Rectal smooth muscle tissue (tissue), 1 donor: Measurements from ENCODE around the gene DDIT4.

Experiments used
- H3K27ac ChIP-seq: one replicate; pipeline ENCODE4 v1.7.0; 2013; ENCODE audit warnings: low read depth, low read length, inconsistent platforms
- H3K27me3 ChIP-seq: one replicate; pipeline ENCODE4 v1.7.0; 2013; ENCODE audit warnings: low read length; ENCODE audit not compliant: control insufficient read depth, insufficient read depth
- H3K36me3 ChIP-seq: one replicate; pipeline ENCODE4 v1.7.0; 2013; ENCODE audit warnings: low read length; ENCODE audit not compliant: control insufficient read depth, insufficient read depth
- H3K4me1 ChIP-seq: one replicate; pipeline ENCODE4 v1.7.0; 2013; ENCODE audit warnings: low read length; ENCODE audit not compliant: control insufficient read depth, insufficient read depth
- H3K4me3 ChIP-seq: one replicate; pipeline ENCODE4 v1.7.0; 2013; ENCODE audit warnings: low read length
- H3K9ac ChIP-seq: one replicate; pipeline ENCODE4 v1.7.0; 2013; ENCODE audit warnings: low read length

Gene DDIT4

DNA sequence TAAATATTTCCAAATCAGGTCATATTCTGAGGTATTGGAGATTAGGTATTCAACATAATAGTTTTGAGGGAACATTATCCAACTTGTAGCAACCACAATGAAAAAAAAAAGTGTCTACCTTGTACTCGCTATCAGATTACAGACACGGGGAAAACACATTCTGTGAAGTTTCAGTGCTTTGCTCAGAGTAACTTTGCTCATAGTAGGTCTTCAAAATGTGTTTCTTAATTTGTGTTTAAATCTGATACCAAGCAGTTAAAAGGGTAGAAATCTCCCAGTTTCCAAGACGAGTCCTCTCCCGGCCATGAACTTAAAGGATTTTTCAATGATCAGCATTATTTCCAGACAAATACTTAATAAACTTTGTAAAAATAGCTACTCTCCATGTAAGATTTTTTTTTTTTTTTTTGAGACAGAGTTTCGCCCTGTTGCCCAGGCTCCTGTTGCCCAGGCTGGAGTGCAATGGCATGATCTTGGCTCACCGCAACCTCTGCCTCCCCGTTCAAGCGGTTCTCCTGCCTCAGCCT is 39.2 kb downstream of the DDIT4 start:
- no peak overlapping the region for H3K4me3 ChIP-seq
- H3K27ac ChIP-seq: no peak overlapping the region
- H3K9ac ChIP-seq: no peak overlapping the region
- H3K36me3 ChIP-seq: no peaks in the 10 kb centered on the region
- no peaks in the 10 kb centered on the region for H3K27me3 ChIP-seq
- H3K4me1 ChIP-seq: peaks cover 12% of the 10 kb centered on the region

DNA sequence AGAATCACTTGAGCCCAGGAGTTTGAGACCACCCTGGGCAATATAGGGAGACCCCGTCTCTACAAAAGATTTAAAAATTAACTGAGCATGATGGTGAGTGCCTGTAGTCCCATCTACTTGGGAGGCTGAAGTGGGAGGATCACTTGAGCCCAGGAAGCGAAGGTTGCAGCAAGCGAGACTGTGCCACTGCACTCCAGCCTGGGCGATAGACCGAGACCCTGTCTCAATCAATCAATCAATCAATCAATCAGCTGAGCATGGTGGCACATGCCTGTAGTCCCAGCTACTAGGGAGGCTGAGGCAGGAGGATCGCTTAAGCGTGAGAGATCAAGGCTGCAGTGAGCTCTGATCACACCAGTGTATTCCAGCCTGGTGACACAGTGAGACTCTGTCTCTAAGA is 40.5 kb downstream of the DDIT4 start:
- Histone ChIP-seq H3K4me3 (no peak overlapping the region), H3K4me1 (peaks cover 12% of the 10 kb centered on the region), H3K27me3 (no peaks in the 10 kb centered on the region), H3K36me3 (no peaks in the 10 kb centered on the region), H3K9ac (no peak overlapping the region), H3K27ac (no peak overlapping the region)

DNA sequence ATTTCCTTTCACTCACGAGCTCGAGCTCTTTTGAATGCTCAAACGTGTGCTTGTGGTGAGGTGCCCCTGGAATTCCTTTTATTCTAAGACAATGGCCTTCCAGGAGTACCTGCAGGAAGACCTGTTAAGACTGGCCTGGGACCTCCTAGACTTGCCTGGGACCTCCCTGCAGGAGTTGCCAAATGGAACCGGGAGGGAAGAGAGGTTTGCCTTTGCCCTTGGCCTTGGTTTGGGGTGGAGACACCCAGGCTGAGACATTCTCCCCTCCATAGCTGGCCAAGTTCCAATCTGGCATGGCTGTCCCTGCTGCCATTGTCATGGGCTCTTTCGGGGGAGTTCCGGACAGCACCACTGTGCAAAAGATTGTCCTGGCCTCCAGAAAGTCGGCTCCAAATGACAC is 41.3 kb downstream of the DDIT4 start:
- peaks cover 15% of the 10 kb centered on the region for H3K4me1 ChIP-seq
- H3K27ac ChIP-seq: no peak overlapping the region

DNA sequence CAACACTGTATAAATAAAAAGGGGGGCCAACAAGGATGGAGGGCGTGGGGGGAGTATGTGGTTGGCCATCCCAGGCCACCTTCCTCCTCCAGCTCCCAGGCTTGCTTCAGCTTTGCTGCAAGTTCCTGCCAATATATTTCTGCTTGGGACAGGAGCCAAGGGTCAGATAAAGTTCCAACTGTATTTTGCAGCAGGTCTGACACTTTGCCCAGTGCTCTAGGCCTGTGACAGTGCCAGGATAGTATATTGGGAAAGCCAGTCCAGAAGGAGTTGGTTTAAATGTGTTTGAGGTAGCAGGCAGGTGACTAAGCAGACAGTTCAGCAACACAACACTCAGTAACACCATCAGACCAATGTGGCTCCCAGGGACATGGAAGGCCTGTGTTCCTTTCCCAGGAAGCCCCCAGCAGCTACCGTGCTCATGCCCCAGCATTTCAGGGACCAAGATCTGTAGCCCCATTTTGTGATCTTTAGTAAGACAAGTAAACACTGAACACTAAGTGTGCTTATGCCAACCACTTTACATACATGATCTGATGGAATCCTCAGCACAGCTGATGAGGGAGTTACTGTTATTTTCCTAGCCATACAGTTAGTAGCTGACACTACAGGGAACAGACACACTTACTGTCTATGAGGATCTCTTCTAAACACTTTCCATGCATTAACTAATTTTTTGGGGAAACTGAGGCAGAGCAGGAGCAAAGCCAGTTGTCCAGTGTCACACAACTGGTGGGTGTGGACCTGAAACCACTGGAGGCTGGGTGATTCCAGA is 42.1 kb downstream of the DDIT4 start:
- Histone ChIP-seq H3K27ac (peak overlapping the region; percentile 68), H3K4me1 (peaks cover 21% of the 10 kb centered on the region), H3K9ac (no peak overlapping the region), H3K36me3 (no peaks in the 10 kb centered on the region), H3K4me3 (no peak overlapping the region), H3K27me3 (no peaks in the 10 kb centered on the region)

More for the DNA sequence above, 41.3 kb downstream of the DDIT4 start:
- Histone ChIP-seq H3K4me3 (peak overlapping the region; percentile 6), H3K9ac (no peak overlapping the region), H3K36me3 (no peaks in the 10 kb centered on the region), H3K27me3 (no peaks in the 10 kb centered on the region)

DNA sequence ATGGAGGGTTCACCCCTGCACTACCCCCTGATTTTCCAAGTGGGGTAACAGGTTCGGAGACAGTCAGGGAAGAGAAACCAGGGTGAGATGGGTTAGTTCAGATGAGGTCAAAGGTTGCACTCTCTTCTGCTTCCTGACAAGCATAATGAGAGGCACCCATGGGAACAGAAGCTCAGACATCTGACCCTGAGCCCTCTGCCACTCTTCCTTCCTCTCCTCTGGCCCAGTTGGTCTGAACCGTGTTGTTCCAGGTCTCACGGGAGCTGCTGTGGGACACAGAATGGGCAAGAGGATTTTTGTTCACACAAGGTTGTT is 42.6 kb downstream of the DDIT4 start:
- no peaks in the 10 kb centered on the region for H3K36me3 ChIP-seq
- H3K4me3 ChIP-seq: no peak overlapping the region
- H3K27me3 ChIP-seq: no peaks in the 10 kb centered on the region
- H3K9ac ChIP-seq: no peak overlapping the region
- peak overlapping the region; percentile 68 for H3K27ac ChIP-seq
- H3K4me1 ChIP-seq: peaks cover 23% of the 10 kb centered on the region

DNA sequence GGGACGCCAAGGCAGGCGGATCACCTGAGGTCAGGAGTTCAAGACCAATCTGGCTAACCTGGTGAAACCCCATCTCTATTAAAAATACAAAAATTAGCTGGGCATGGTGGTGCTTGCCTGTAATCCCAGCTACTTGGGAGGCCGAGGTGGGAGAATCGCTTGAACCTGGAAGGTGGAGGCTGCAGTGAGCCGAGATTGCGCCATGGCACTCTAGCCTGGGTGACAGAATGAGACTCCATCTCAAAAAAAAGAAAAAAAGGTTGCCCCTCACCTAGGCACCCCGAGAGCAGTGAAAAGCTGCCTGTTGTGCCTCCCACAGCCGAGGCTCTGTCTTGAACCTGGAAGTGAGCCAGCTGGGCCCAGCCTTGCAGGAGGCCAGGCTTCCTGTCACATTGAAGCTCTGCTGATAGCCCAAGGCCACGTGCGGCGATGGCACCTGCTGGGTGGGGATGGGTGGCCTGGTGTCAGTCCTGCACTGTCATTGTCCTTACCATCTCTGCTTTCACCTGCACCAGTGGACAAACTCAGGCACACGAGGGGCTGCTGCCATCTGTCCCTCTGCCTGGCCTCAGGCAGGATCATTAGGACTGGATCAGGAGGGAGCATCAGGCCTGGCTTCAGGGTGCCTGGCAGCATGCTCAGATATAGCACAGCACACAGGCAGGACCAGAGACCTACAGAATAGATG is 43.2 kb downstream of the DDIT4 start:
- Histone ChIP-seq H3K36me3 (no peaks in the 10 kb centered on the region), H3K9ac (no peak overlapping the region), H3K4me1 (peaks cover 23% of the 10 kb centered on the region), H3K27me3 (no peaks in the 10 kb centered on the region), H3K4me3 (peak overlapping the region; percentile 19), H3K27ac (no peak overlapping the region)

DNA sequence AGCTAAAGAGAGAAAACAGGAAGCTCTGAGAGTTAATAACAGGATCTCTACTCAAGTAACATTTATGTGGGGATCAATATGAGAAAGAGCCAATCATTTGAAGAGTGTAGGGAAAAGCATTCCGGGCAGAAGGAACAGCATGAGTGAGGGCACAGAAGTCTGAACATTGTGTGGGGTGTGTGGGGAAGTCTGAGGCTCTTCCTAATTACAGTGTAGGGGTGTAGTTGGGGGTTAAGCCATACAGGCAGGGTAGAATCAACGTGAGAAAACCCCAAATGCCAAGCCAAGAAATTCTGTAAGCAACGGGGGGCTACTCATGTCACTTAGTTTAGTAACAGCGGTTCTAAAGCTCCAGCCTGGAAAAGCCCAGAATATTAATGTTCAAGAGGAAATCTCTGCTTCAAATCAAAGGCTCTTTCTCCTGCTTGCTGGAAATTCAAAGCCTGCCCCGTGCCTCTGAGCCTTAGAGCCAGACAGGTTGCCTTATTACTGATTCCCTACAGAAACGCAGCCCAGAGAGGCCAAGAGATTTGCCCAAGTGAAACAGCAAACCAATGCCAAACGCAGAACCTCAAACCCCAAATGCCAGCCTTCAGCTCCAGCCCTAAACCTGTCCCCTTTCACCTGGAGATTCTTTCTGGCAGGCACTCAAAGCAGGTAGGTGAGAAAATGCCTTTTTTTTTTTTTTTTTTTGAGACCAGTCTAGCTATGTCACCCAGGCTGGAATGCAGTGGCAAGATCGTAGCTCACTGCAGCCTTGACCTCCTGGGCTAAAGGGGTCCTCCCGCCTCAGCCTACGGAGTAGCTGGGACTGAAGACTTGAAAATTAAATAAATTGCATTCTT is 44.9 kb downstream of the DDIT4 start:
- no peaks in the 10 kb centered on the region for H3K27me3 ChIP-seq
- H3K36me3 ChIP-seq: no peaks in the 10 kb centered on the region
- H3K27ac ChIP-seq: peak overlapping the region; percentile 57
- no peak overlapping the region for H3K9ac ChIP-seq
- H3K4me1 ChIP-seq: peaks cover 23% of the 10 kb centered on the region
- H3K4me3 ChIP-seq: peak overlapping the region; percentile 51

DNA sequence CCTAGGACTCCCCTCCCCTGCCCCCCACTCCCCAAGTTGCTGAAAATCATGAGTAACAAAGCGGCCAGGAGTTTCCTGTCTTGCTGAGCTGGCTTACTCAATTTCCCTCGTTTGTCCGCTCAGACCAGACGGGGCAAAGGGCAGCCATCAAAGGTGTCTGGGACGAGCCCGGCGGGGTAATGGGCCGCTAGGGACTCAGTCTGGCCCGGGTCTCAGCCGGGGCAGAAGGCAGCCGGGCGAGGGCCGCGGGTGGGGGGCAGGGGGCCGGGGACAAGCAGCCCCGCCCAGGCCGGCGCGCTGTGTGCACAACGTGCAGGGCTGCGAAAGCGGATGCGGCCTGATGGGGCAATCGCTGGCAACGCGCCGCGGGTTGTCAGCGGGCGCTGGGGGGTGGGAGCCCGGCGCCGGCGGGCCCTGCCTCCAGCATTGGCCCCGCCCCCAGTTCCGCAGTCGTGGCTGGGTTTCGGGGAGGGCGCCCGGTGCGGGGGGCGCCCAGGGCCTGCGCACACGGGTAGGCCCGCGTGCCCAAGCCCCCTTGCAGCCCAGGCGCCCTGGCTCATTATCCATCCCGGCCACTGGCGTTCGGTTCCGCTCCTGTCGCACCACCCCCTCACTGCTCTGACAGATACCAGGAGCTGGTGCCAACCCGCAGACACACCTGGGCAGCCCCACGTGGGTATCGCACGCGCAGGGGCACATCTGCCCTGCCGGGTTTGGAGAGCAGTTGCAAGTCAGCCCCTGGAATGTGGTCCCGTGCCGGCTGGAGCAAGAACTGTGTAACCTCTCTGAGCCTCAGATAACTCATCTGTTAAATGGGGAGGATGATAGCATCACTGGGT is 45.9 kb downstream of the DDIT4 start:
- Histone ChIP-seq H3K4me3 (peak overlapping the region; percentile 51), H3K4me1 (peaks cover 23% of the 10 kb centered on the region), H3K27ac (peak overlapping the region; percentile 76), H3K9ac (no peak overlapping the region), H3K27me3 (no peaks in the 10 kb centered on the region), H3K36me3 (no peaks in the 10 kb centered on the region)

DNA sequence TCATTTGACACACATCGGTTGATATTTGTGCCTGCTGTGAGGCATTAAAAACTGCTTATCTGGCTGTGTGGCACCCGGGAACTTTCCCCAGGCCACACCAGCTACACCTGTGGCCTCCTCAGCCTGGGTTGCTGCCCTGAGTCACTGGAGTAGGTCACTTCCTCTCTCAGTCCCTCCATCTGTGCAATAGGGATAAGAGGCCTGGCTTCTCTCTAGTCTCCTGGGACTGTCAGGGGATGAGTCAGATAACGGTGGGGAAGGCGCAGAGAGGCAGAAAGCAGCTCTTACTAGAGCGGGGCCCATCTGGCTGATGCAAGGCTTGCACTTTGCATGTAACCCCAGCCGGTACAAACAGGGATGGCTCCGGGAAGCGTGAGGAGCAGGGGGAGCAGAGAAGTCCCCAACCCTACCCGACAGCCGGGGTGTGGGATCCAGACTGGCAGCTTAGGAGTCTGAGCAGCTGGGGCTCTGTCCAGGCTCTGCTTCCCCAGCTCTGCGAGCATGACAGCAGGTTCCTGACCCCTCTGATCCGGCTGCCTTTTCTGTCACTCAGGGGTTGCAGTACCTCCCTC is 47.0 kb downstream of the DDIT4 start:
- peak overlapping the region; percentile 76 for H3K27ac ChIP-seq
- H3K4me1 ChIP-seq: peaks cover 17% of the 10 kb centered on the region
- H3K27me3 ChIP-seq: no peaks in the 10 kb centered on the region
- no peak overlapping the region for H3K9ac ChIP-seq
- H3K36me3 ChIP-seq: no peaks in the 10 kb centered on the region
- no peak overlapping the region for H3K4me3 ChIP-seq

DNA sequence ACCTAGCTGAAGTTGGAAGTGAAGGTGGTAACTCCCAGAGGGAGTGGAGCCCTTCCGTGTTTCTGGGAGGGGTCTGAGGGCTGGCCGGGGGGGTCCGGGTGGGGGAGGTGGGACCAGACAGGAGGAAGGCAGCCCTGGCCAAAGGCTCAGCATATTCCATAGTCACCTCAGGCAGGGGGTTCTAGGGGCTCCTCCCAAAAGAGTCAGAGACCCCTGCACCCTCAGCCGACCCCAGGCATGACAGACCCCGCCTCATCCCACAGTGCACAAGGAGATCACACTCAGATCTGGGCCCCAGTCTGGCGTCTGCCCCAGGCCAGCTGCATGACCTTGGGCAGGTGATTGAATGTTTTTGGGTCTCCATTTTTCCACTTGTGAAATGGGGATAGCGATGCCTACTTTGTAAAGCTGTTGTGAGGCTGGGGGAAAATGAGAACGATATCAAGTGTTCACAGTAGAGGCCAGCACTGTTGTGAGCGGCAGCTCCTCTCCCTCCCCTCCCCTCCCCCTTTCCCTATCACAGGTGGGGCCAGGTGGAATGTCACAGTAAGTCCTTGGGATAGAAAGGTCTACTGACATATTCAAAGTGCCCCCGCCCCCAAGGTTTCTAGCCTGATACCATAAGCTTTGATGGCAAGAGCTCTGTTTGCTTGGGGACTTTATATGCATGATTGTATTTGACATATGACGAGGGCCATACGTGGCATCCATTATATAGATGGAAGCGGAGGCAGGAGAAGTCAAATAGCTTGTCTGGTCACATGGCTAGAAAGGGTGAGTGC is 47.7 kb downstream of the DDIT4 start:
- Histone ChIP-seq H3K9ac (no peak overlapping the region), H3K27ac (peak overlapping the region; percentile 76), H3K4me3 (no peak overlapping the region), H3K27me3 (no peaks in the 10 kb centered on the region), H3K4me1 (peaks cover 12% of the 10 kb centered on the region), H3K36me3 (no peaks in the 10 kb centered on the region)

DNA sequence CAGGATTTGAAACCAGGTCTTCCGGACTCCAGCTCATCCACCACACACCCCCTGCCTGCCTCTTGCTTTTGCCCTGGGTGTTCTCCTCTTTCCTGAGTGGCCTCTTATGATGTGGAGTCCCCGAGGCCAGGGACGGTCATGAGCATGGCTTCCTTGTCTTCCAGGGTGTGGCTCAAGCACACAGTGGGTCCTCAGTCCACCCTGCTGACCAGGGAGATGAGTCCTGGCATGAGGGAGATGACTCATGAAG is 48.2 kb downstream of the DDIT4 start:
- Histone ChIP-seq H3K36me3 (no peaks in the 10 kb centered on the region), H3K27ac (no peak overlapping the region), H3K4me1 (peaks cover 12% of the 10 kb centered on the region), H3K4me3 (no peak overlapping the region), H3K27me3 (no peaks in the 10 kb centered on the region), H3K9ac (no peak overlapping the region)
